Ascending aorta (tissue), 2 donors: Measurements from ENCODE around the gene SLC15A3. TPM values are rescaled to one million over a fixed set of nuclear protein-coding genes. Genes with fewer than 3 reads are reported as not detected.

ENCODE experiments used
- DNase-seq, 2 donors: peaks; one replicate each; pipeline ENCODE4 v3.0.0-alpha.2; 2019; ENCODE audit warnings: low spot score in 2 of 2
- H3K27ac ChIP-seq, 2 donors: fragments of 200-600 bp; sonication (generic); one replicate each; pipeline ENCODE4 v1.5.1; 2016 to 2017; ENCODE audit warnings: mild to moderate bottlenecking in 1 of 2
- H3K27me3 ChIP-seq: fragments of 200-600 bp; sonication (generic); one replicate; pipeline ENCODE4 v1.5.1; 2017
- H3K36me3 ChIP-seq, 2 donors: fragments of 200-600 bp; sonication (generic); one replicate each; pipeline ENCODE4 v1.5.1; 2016
- H3K4me1 ChIP-seq, 2 donors: fragments of 200-600 bp; sonication (generic); one replicate each; pipeline ENCODE4 v1.5.1; 2016 to 2017; ENCODE audit warnings: mild to moderate bottlenecking in 1 of 2
- H3K4me3 ChIP-seq, 2 donors: fragments of 200-600 bp; sonication (generic); one replicate each; pipeline ENCODE4 v1.5.1; 2016 to 2017; ENCODE audit warnings: mild to moderate bottlenecking in 1 of 2
- H3K9me3 ChIP-seq, 2 donors: fragments of 200-600 bp; sonication (generic); one replicate each; pipeline ENCODE4 v1.5.1; 2016
- intact Hi-C: fragments of 100-400 bp; cut with DNase I; formaldehyde crosslinking; loops from one replicate; pipeline ENCODE4 v1.15.1; 2023
- total RNA-seq: library from RNA; depleted of rRNA; stranded (reverse); fragments of >200 nt; gene quantifications from one replicate; pipeline ENCODE4 v1.1.0, GENCODE V29; 2016
- TF ChIP-seq, protein P1 (sequence below), 3 experiments: fragments of 200-600 bp in 2 of 3; fragments of 450-650 bp in 1 of 3; sonication (generic) in 2 of 3; IDR thresholded peaks; one replicate each; pipeline ENCODE4 v1.5.1; 2016 to 2019; ENCODE audit warnings: antibody characterized with exemption in 3 of 3, mild to moderate bottlenecking in 1 of 3, moderate library complexity in 1 of 3

Gene SLC15A3
- total RNA-seq, 1 donor from 2014 or later: 27.1 TPM

DNA sequence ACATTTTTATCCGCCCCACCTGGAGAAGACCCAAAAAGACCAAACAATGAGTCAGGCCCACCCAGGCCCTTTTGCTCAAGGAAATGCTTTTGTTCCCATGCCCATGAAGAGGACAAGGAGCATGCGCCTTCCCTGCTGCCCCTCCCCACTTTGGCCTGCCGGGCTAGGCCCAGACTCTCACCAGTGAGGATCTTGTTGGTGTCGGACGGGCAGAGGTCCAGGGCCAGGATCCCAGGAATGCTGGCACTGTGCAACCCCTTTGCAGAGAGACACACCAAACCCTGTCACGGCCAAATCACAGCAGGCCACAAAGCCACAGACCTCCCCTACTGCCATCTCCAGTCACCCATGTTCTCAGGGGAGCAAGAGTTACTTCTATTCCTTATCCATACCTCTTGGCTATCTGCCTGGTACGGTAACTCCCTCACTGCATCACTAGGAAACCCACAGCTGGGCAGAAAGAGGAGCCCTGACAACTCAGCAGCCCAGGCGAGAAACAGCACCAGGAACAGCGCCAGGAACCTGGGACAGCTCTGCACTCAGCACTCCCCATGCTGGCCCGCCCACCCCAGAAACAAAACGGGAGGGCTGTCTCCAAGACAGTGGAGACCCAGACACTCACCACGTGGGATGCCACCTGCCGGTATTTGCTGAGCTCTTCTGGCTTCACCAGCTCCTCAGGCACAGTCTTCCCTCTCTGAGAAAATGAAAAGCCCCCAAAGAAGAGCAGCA, 51.1 kb downstream of the SLC15A3 start:
- TF ChIP-seq, protein P1, sequence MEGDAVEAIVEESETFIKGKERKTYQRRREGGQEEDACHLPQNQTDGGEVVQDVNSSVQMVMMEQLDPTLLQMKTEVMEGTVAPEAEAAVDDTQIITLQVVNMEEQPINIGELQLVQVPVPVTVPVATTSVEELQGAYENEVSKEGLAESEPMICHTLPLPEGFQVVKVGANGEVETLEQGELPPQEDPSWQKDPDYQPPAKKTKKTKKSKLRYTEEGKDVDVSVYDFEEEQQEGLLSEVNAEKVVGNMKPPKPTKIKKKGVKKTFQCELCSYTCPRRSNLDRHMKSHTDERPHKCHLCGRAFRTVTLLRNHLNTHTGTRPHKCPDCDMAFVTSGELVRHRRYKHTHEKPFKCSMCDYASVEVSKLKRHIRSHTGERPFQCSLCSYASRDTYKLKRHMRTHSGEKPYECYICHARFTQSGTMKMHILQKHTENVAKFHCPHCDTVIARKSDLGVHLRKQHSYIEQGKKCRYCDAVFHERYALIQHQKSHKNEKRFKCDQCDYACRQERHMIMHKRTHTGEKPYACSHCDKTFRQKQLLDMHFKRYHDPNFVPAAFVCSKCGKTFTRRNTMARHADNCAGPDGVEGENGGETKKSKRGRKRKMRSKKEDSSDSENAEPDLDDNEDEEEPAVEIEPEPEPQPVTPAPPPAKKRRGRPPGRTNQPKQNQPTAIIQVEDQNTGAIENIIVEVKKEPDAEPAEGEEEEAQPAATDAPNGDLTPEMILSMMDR (IDR thresholded peaks at IDR 0.05): no peak
- Histone ChIP-seq H3K27me3 (no peaks in the 10 kb centered on the region), H3K9me3 (no peaks in the 10 kb centered on the region), H3K27ac (no peak overlapping the region), H3K4me3 (no peak overlapping the region), H3K4me1 (peaks cover 3 to 13% of the 10 kb centered on the region in 2 donors), H3K36me3 (peaks cover 64 to 70% of the 10 kb centered on the region in 2 donors)
- intact Hi-C loops: no loop called here
- DNase-seq: no peak

DNA sequence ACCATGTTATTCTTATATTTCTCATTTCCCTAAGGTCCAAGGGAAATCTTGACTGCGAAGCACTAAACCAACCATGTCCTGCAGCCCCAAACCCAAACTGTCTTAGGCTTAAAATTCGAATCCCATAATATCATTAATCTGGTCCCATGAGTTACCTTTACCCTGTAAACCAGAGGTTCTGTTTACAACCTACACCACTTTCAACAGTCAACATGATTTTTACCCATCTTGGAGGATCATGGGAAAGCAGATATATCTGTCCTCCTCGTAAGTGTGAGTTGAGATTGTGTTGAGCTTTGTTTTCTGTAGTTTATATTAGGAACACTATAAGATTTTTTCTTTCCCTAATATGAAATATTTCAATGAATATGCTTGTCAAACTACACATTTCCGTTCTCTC, 52.0 kb downstream of the SLC15A3 start:
- no peak for DNase-seq
- Histone ChIP-seq H3K4me1 (peaks cover 1 to 4% of the 10 kb centered on the region in 2 donors), H3K27ac (no peak overlapping the region), H3K4me3 (no peak overlapping the region), H3K27me3 (no peaks in the 10 kb centered on the region), H3K9me3 (no peaks in the 10 kb centered on the region), H3K36me3 (peaks cover 71 to 79% of the 10 kb centered on the region in 2 donors)
- intact Hi-C loops: loop anchor here (1.0 to 5.0 kb wide), 2 partner anchors 69 to 123 kb away; no protein-coding TSS in a partner anchor
- TF ChIP-seq, protein P1 (IDR thresholded peaks at IDR 0.05): no peak

DNA sequence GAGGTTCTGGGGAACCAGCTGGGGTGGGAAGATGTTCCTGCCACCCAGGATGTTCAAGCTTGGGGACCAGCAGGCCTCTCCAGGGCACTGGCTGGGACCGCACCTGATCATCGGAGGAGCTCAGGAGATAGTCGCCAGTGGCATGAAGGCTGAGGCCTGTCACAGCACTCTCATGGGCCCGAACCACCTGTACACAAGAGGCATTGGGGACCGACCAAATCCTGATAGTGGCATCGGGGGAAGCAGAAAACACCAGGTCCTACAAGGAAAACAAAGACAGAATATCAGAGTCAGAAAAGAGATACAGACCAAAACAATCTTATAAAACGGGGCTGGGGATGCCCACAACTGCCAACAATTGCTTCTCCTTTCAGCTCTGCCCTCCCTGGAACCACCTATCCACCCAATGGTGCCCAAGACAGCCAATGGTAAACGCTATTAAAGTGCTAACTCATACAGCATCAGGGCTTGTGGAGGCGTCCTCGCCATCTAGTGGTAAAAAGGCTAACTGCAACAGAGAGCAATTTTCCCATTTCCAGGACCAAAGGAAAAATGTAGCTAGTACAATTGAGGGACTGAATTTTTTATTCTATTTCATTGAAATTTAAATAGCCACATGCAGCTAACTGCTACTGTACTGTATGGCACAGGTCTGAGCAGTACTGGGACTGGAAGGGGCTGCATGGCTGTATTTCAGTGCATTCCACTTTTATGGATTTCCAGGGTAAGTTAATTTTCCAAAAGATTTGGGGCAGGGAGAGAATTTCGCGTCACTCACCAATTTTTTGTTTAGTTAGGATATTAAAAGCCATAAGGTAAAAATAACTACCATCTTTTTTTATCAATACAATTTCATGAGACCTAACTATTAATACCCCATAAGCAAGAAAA, 52.7 kb downstream of the SLC15A3 start:
- intact Hi-C loops: loop anchor here (1.0 to 5.0 kb wide), 2 partner anchors 68 to 122 kb away; no protein-coding TSS in a partner anchor
- TF ChIP-seq, protein P1 (IDR thresholded peaks at IDR 0.05): peak; percentile 70 to 97 (median 95)
- Histone ChIP-seq H3K4me3 (no peak overlapping the region), H3K9me3 (no peaks in the 10 kb centered on the region), H3K27me3 (no peaks in the 10 kb centered on the region), H3K36me3 (peaks cover 78 to 86% of the 10 kb centered on the region in 2 donors), H3K4me1 (no peaks in the 10 kb centered on the region), H3K27ac (no peak overlapping the region)
- DNase-seq: no peak

DNA sequence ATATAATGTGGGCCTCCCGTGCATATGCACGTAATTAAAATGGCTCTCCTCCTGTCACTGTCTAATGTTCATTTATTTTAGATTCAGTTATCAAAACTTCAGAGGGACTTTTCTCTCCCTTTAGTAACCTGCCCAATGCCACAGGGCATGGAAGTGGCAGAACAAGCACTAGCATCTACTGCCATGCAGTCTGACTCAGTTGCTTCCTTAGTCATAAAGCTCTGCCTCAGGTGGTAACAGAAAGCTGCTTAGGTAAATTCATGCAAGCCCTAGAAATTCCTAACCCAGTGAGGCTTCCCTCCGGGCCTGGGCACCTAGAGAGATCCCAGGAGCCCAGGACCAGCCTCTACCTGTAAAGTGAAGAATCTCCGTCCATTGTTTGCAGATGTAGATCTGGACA, 54.5 kb downstream of the SLC15A3 start:
- no peak for DNase-seq
- no peak overlapping the region for H3K4me3 ChIP-seq
- H3K4me1 ChIP-seq: no peaks in the 10 kb centered on the region
- no peak overlapping the region for H3K27ac ChIP-seq
- H3K9me3 ChIP-seq: no peaks in the 10 kb centered on the region
- no peaks in the 10 kb centered on the region for H3K27me3 ChIP-seq
- peaks cover 85 to 86% of the 10 kb centered on the region in 2 donors for H3K36me3 ChIP-seq
- TF ChIP-seq, protein P1 (IDR thresholded peaks at IDR 0.05): no peak
- intact Hi-C loops: loop anchor here (5.0 kb wide), 1 partner anchor 120 kb away; no protein-coding TSS in a partner anchor

DNA sequence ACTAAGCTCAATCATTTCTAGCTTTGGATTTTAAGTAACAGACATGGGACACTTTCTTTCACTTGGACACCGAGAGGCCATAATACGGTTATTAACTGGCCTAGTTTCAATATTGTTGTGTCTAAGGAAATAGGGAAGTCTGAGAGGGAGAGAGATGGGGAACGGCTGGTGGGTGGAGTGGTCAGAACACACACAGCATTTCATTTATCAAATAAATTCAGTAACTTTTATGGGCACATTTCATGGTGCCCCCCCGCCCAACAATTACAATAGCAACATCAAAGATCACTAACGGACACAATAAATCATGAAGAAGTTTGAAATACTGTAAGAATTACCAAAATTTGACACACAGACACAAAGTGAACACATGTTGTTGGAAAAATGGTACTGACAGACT, 56.3 kb downstream of the SLC15A3 start:
- no peak overlapping the region for H3K4me3 ChIP-seq
- H3K27ac ChIP-seq: no peak overlapping the region
- no peaks in the 10 kb centered on the region for H3K27me3 ChIP-seq
- peaks cover 68 to 78% of the 10 kb centered on the region in 2 donors for H3K36me3 ChIP-seq
- intact Hi-C loops: loop anchor here (5.0 kb wide), 1 partner anchor 118 kb away; no protein-coding TSS in a partner anchor
- no peak for DNase-seq
- H3K4me1 ChIP-seq: no peaks in the 10 kb centered on the region
- TF ChIP-seq, protein P1 (IDR thresholded peaks at IDR 0.05): no peak
- no peaks in the 10 kb centered on the region for H3K9me3 ChIP-seq
